Erythroblast (primary cell): ENCODE data around the gene DMWD.

ENCODE experiments used
- GATA1 ChIP-seq: IDR thresholded peaks from 2 replicates; pipeline ENCODE4 v1.6.1; 2011; ENCODE audit warnings: low read depth, mild to moderate bottlenecking, control low read depth, low read length, moderate library complexity
- POLR2A ChIP-seq: IDR thresholded peaks from 2 replicates; pipeline ENCODE4 v1.6.1; 2011; ENCODE audit warnings: mild to moderate bottlenecking, low read length

GRCh38 chr19:45804959-45805230 is 12.2 kb upstream of the DMWD start:
- TF ChIP-seq POLR2A, result no peak
- TF ChIP-seq GATA1, result no peak
